ENCODE data around the gene PSENEN.

DNA sequence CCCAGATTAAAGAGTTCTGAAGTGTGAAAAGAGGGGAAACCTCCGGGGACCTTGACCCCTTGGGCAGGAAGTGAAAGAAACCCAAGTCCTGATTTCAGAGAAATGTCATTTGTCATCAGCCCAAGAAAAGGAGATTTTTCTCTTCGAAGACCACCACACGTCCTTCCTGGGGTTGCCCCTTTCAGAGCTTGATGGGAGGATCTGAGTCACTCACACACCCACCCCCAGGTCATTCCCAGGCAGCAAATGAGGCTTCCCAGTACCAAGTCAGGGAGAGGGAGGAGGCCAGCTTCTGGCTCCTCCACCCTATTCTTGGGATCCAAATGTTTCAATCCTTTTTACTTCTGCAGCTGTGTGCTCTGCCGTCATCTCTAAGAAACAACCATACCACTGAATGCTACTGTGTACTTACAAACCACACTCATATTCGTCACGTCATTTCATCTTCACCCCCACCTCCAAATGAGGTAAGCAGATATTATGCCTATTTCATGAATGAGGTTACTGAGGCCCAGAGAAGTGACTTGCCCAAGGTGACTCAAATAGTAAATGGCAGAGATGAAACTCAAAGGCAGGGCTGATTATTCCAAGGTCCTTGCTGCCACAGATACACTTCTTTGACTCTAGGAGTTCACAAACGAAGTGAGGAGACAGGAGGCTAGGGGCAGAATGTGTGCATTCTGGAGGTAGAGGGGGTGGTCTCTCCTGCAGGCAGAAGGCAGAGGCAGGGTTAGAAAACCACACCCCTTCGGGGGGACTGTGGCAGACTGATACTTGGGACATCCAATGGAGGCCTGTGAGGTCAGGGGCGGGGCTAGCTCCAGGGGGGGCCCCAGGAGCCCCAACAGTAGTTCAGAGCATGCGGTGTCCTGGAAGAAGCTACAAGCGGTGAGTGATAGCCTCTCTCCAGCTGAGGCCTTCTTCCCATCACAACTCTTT is 32.6 kb upstream of the PSENEN start:
- TF ChIP-seq, protein P1, sequence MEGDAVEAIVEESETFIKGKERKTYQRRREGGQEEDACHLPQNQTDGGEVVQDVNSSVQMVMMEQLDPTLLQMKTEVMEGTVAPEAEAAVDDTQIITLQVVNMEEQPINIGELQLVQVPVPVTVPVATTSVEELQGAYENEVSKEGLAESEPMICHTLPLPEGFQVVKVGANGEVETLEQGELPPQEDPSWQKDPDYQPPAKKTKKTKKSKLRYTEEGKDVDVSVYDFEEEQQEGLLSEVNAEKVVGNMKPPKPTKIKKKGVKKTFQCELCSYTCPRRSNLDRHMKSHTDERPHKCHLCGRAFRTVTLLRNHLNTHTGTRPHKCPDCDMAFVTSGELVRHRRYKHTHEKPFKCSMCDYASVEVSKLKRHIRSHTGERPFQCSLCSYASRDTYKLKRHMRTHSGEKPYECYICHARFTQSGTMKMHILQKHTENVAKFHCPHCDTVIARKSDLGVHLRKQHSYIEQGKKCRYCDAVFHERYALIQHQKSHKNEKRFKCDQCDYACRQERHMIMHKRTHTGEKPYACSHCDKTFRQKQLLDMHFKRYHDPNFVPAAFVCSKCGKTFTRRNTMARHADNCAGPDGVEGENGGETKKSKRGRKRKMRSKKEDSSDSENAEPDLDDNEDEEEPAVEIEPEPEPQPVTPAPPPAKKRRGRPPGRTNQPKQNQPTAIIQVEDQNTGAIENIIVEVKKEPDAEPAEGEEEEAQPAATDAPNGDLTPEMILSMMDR (IDR thresholded peaks at IDR 0.05): no peak
- no peak for TF ChIP-seq POLR2A (IDR thresholded peaks at IDR 0.05)

All from Peyer's patch (tissue), 4 donors.